GM12891 (cell line): ENCODE measurements around the gene PLCB1.

Experiments used
- POLR2A ChIP-seq: IDR thresholded peaks from 2 replicates; pipeline ENCODE4 v1.6.1; 2011; ENCODE audit warnings: low read depth, low read length, control low read depth
- TAF1 ChIP-seq: IDR thresholded peaks from 2 replicates; pipeline ENCODE4 v1.6.1; 2011; ENCODE audit warnings: low read depth, low read length, control low read depth

GRCh38 chr20:8218861-8219260, 86.8 kb downstream of the PLCB1 start:
- TF ChIP-seq POLR2A (no peak), TAF1 (no peak)
